HG02610 (cell line): ENCODE measurements around the gene RASL10A.

Experiments
- ATAC-seq: cut with Tn5 transposase; IDR thresholded peaks from one replicate; pipeline ENCODE4 v1.9.1; 2021; ENCODE audit warnings: mild to moderate bottlenecking, moderate library complexity; ENCODE audit not compliant: unreplicated experiment

The RASL10A gene

DNA sequence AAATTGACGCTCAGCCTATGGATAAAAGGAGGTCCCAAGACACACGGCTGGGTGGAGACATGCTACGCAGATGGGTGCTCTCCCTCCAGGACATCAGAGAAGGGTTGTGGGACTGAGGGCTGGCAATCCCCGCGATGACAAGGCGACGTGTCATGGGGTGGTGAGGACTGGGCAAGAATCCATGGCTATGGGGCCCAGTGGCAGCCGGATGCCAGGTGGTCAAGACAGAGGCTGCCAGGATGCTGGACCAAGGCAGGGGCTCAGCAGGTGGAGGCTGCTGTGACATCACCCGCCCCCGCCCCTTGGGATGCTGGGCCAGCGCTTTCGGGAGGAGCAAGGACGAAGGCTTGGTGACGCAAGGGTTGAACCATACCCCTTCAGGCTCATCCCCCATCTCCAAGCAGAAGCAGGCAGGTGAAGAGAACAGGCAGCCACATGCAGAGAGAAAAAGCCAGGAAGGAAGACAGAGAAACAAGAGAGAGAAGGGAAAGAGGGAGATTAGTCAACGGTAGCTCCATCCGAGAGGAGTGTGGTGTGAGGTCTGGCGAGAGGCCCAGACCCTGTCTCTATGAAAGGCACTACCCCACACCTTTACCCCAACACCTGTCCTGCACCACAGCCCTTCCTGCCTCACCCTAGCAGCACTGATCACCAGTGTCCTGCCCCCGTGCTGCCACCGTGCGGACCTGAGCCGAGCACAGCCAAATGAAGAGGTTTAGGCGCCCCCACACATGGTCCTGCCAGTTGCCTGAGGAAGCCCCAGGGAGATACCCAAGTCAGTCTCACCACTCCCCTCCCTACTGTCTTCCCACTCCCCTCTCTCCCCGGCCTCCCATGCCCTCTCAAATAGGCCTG, 24.1 kb upstream of the RASL10A start:
- no peak for ATAC-seq

DNA sequence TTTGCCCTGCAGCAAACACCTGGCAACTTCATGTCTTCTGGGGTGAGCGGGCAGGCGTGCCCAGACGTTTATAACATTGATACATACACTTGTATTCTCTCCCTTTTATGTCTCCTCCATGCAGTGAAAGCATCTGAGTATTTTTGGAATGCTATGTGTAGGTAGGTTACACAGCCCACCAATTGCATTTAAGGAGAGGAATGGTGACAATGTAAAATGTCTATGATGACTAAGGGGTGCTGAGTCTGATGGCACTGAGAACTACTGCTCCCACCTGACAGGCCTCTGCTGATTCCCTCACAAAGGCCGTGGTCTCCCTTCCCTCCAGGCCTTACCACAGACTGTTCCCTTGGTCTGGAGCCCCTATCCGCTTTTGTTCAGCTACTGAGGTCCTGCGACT, 22.9 kb upstream of the RASL10A start:
- ATAC-seq, result no peak

DNA sequence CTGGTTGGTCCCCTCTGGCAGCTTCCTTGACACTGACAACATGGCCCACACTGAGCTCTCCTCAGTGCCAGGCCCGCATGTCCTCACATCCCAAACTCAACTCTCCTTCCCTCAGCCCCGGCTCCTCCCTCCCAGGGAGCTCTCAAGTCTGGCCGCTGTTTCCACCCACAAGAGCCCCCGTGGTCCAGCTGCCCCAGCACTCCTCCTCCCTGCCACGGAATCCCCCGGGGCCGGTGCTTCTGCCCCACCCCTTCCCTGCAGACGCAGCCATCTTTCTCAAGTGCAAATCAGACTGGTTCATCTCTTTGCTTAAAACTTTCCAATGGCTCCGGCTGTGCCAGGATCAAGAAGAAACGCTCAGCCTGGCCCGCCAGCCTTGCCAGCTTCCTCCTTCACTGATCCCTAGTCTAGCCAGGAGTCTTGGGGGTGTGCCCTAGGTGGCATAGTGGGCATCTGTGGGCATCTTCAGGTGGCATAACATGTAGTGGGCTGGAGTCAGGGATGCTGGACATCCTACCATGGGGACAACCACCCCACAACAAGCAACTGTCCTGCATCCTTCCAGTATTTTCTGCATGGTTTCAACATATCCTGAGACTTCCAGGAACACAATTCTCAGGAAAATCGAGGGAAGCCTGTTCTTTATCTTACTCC, 22.3 kb upstream of the RASL10A start:
- ATAC-seq, result no peak

DNA sequence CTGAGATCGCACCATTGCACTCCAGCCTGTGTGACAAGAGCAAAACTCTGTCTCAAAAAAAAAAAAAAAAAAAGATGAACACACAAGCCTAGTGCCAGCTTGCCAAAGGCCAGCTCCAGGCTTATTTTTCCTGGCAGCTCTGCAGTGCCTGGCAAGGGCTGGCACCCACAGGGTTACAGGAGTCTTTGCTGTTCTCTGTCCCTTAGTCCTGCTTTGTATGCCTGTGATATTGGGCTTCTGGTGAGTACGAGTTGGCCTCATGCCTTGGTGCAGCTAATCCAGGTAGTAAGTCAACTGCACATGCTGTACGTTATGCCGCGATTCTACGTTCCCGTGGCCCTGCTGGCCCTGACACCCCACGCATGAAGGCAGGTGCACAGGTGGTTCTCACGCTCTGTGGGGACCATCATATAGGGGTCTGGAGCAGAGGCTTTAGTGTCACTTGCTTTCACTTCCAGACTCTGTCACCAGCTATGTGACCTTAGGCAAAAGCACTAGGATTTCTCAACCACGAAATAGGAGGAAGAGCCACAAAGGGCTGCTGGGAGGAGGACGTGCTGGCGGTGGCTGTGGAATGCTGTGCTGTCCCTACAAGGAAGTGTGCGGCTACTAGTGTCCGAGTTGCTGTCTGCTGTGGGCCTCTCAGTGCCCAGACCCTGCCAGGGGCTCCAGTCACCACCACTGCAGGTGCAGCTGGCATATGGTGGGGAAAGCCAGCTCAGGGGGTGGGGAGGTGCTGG, 21.4 kb upstream of the RASL10A start:
- no peak for ATAC-seq

DNA sequence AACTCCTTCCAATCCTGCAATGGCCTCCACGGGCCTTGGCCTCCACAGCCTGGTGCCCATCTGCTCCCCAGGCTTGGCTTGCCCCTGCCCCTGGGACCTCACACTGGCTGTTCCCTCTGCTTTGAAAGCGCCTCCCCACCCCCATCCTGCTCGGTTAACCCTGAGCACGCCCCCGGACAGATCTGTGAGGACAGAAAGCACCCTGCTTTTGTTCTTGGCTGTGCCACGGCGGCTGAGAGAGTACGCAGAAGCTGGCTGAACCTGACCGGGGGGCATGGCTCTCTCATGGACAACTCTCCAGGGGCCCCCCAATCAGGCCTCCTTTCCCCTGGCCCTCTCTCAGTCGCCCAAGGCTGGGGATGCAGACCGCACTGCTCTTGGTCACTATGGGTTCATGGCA, 20.2 kb upstream of the RASL10A start:
- no peak for ATAC-seq

DNA sequence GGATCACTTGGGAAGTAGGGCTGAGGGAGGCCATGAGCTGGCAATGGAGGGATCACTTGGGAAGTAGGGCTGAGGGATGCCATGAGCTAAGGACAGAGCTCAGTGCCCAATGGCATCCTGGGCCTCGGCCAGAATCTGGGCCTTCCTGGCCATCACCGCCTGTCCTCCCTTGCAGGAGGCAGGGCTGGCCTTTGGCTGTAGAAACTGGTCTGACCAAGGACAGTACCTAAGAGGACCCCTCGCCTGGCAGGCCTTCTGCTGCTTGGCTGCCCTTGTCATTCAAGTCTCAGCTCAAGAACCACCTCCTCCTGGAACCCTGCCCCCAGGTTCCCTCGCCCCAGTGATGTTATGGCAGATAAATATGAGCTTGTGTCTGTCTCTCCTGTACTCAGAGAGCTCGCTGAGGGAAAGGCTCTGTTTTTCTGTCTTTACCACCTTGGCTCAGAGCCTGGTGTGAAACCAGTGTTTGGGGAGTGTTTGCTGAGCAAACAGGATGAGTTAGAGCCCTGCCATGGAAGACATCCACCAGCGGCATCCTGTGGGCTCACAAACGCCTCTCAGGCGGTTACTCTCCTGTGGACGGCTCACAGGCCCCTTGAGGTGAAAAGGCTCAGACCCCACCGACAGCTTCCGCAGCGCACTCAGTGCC, 19.3 kb upstream of the RASL10A start:
- no peak for ATAC-seq

DNA sequence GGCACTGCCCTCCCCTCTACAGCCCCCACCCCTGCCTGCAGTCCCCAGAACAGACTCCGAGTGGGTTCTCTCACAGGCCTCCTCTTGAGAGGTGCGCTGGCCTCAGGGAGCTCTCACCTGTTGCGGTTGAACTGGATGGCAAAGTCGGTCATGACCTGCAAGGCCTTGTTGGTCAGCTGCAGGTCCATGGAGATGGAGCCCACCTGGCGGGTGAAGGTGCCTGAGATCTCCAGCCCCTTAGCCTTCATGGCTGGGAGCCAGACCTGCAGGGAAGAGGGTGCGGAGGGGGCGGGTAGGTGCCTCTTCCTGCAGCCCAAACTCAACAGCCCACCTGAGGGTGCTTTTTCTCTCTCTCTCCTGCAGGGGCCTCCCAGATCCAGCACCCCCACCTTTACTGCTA, 18.7 kb upstream of the RASL10A start:
- ATAC-seq, result no peak

DNA sequence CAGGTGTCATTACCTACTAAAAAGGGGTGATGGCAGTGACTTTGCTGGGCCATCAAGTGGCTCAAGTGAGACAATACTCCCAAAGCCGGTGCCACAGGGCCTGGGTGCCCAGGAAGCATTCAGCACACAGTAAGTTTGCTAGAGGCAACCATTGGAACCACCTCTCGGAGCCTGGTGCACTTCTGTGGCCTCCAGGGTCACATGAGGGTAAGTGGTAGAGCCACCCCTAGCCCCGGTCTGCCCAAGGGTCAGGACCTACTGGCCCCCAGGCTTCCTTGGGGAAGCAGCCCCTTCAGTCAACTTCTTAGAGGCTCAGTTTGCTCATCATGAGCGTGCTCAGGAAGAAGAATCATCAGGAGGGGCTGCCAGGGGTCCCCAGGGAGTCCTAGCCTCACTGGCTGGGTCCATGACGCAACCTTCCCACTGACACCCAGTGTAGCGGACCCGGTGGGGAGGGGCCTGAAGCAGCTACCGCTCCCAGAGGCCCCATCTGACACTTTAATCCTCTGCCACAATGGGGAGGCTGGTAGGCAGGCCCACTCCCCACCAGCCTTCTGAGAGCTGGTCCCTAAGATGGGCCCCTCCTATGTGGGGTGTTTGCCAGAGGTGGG, 17.5 kb upstream of the RASL10A start:
- no peak for ATAC-seq

DNA sequence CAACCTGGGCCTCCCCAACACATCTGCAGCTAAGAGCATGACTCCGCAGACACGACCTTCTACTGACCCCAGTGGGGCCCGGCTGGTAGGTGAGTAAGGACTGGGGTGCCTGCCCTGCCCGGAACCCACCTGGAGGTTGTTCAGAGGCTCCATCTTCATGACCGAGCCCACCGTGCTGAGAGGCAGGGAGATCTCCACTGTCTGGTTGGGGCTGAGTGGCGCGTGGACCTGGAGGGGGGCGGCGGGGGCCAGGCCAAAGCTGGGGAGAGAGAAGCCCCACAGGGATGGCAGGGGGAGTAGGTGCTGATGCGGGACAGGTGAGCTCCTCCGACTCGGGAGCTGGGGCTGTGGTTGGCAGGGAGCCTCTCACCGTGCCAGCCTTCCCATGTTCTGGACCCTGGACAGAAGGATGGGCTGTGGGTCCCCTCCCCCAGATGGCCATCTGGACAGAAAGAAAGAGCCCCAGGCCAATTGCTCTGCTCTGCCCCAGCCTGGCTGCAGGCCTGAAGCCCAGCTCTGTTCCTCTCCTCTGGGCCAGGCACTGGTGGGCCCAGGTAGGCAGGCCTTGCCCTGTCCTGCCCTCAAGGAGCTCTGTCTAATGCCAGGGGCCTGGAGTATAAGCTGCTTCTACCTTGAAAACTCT, 16.3 kb upstream of the RASL10A start:
- no peak for ATAC-seq

DNA sequence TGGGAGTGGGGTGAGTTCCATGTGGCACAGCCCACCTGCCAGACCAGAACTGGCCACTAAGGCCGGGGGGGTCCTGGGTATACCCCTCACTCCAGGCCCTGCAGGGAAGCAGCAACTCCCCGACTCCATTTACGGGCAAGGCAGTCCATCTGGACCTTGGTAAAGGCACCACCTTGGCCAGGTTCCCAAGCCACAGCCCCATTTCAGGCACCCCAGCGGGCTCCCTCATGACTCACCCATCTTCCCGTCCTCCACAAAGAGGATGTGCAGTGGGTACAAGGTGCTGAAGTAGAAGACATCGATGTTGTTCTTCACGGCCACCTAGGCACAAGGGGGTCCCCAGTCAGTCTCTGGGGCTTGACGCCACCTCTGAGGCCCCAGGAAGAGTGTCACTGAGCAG, 15.7 kb upstream of the RASL10A start:
- no peak for ATAC-seq

DNA sequence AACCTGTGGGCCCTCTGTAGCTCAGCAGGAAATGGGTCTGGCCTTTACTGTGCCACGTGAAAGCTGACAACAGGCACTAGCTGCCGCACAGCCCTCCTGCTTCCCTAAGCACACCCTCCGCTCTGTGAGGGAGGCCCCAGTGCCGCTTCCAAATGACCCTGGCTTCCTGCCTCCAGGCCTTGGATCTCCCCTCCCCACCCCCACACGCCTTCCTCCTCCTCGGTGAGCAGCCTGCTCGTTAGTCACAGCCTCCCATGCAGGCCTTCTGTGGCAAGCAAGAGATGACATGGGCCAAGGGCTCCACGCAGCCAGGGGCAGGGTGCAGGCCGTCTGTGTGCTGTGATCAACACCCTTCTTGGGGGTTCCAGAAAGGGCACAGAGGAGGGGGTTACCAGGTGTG, 15.3 kb upstream of the RASL10A start:
- ATAC-seq, result no peak

DNA sequence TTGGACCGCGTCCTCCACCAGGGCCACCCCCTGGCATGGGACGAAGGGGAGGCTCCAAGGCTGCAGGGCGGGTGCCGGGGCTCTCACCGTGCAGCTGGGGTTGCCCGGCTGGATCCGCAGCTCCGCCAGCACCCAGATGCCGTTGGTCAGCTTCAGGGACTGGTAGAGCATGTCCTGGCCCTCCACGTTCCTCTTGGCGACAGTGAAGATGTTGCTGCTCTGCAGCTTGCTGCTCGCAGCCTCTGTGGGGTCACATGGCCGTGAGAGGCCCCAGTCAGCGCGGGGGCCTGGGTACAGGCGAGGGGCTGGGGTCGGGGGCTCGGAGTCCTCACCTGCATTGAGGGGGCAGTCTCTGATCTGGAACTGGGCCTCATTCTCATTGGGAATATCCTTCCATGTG, 14.8 kb upstream of the RASL10A start:
- no peak for ATAC-seq

DNA sequence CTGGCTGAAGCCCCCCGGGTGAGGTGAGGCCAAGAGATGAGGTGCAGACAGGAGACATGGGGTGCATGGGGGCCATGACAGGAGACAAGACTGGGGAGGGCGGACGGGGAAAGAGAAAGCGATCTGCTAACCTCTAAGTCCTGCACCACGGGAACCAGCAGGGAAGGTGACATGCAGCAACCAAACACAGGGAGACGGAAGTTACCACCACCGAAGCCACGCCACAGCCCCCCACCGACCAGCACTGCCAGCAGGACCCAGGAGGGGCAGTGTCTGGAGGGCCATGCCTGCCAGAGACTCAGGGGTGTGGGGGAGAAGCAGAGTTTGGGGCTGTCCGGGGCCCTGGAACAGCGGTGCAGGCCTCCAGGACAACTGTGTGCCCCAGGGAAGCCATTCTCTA, 14.1 kb upstream of the RASL10A start:
- ATAC-seq, result no peak

DNA sequence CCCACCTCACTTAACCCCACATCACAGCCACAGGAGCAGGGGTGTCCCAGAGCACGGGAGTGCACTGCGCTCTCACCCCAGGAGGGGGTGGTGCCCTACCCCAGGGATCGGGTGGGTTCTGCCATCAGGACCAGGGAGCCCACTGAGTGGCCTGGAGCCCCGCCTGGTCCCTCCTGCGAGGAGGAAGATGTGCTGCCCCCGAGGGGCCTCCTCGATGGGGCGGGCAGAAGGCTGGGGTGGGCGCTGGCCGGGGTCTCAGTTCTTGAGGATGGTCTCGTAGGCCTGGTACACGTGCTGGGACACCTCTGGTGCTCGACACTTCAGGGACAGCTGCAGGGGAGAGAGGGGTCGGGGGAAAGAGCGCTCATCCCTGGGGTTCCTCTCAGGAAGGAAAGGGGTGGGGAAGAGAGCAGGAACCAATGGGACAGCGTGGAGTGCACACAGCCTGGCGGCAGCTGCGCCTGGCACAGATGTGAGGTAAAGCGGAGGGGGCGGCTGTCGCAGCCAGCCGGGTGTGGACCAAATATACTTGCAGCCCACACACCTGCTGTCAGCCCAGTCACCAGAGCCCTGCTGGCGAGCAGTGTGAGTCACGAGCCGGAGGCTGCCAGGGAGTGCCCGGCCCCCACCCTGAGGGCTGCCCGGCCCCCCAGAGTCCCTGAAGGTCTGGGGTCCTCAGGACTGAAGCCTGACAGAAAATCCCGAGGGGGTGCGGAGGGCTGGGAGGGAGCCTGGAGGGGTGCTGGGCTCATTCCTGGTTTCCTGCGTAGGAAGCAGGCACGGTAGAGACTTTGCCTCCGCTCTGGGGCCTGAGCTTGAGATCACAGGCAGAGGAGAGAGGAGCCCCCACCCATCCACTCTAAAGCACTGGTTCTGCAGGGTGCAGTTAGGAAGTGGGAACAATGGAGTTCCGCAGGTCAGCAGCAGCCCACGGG, 13.3 kb upstream of the RASL10A start:
- no peak for ATAC-seq

DNA sequence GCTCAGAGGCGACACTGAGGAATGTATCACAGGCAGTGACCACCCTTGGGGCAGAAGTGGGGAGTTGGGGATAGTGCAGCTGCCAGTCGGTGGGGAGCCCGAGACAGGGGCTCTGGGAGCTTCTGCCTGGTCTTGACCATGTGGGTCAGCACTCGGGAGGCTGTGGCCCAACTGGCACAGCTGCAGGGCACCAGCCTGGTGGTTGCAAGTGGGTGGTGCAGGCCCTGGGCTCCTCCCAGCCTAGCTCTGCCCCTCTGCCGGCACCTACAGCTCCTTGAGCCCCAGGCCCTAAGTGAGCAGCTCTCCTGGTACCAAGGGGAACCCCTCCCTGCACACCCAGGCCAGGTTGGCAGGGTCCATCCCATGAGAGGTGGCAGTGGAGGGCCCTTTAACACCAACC, 12.6 kb upstream of the RASL10A start:
- ATAC-seq, result no peak

DNA sequence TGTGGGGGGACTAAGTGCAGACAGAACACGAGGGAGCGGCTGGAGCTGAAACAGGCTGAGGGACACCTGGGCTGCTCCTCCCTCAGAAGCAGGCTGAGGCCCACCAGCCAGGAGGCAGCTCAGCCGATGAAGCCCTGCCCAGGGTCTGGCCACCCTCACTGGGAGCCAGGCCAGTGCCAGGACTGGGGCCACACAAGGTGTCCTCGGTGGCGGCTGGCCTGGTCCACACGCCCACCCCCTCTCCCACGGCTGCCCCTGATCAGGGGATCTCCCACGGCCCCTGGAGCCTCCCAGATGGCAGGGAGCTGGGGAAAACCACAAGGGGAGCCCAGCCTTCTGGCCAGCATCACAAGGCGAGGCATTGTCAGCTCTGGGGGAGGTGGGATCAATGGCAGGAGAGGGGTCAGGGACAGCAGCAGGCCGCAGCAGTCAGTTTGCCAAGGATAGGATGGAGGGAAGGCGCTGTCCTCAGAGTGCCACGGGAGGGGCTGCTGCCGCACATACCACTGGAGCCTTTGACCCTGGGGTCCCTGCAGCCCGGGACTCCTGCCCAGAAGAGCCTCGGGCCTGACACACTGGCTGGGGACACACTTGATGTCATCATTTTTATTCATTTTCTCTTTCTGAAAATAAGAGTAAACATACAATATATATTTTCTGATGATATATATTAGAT, 11.7 kb upstream of the RASL10A start:
- no peak for ATAC-seq

DNA sequence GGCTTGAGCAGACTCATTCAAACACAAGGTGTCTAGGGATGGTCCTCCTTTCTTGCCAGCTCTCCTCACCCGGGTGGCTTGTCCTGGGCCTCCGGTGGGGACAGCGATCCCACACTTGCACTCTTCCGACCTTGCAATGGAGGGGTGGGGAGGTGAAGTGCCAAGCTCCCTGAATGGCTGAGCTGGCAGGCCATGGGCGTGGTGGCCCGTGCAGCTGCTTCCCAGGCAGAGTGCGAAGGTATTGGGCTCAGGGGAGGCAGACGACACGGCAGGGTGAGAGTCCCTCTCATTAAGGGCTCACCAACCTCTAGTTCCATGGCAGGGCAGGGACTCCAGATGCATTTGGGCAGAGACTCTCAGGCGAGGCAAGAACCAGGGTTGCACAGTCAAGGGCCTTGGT, 11.0 kb upstream of the RASL10A start:
- no peak for ATAC-seq

DNA sequence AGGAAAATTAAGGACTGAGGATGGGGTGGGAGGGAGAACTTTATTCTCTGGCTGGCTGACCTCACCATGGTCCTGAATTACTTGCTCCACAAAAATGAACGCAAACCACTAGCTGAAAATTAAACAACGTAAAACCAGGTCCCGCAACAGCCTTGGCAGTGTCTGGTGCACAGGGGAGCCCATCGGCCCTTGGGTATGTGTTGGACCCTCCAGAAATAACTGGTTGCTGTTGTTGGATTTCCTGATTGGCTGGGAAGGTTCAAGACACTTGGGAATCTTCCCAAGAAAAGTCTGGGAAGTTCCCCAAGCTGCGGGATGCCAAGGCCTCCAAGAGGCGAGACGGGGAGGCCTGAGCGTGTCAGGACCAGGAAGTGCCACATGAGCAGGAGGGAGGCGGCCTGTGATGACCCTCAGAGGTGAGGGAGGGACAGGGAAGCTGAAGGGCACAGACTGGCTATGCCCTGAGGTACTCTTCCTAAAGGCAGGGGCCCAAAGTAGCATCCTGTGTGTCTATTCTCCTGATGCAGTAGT, 10.4 kb upstream of the RASL10A start:
- no peak for ATAC-seq

DNA sequence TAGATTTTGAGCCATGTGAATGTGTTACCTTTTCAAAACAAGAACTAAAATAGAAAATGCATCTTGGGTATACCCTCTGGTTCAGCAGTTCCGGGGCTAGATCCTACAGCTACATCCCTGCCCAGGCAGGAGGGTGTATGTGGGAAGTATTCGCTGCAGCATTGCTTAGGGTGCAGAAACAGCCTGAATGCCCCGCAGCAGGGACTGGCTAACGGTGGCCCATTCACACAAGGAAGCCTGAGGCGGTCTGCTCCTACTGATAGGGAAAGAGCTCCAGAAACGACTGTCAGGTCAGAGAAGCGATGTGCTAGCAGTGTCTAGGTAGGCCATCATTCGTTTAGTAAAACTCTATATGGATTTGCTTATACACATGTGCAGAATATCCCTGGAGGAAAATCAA, 9.9 kb upstream of the RASL10A start:
- ATAC-seq, result no peak
